Cardiac fibroblast (primary cell): Measurements from ENCODE around the gene INO80E.

ENCODE experiments used
- DNase-seq, 2 donors: peaks; one replicate each; pipeline versions ENCODE4 v3.0.0 to v3.0.0-alpha.2; 2010; ENCODE audit warnings: low read depth in 2 of 2
- H3K4me3 ChIP-seq, 2 donors: replicated peaks in 1 of 2; 1 replicate in 1 of 2; 2 replicates in 1 of 2; pipeline ENCODE4 v1.5.1; 2011; ENCODE audit warnings: low read depth in 2 of 2, low read length in 2 of 2, mild to moderate bottlenecking in 2 of 2, moderate library complexity in 1 of 2
- CTCF ChIP-seq: IDR thresholded peaks from one replicate; pipeline ENCODE4 v1.5.1; 2011; ENCODE audit warnings: low read depth, mild to moderate bottlenecking, low read length, inconsistent platforms

The INO80E gene

GRCh38 chr16:29984764-29985147 is 11.3 kb upstream of the INO80E start:
- DNase-seq: no peak
- no peak for TF ChIP-seq CTCF
- no peak overlapping the region for H3K4me3 ChIP-seq

GRCh38 chr16:29985271-29985811 is 10.7 kb upstream of the INO80E start:
- H3K4me3 ChIP-seq: no peak overlapping the region
- no peak for TF ChIP-seq CTCF
- no peak for DNase-seq

- DNase-seq: no peak
- no peak for TF ChIP-seq CTCF
- no peak overlapping the region for H3K4me3 ChIP-seq
These were observed 9.8 kb upstream of the INO80E start for GRCh38 chr16:29986231-29986630.

- no peak overlapping the region for H3K4me3 ChIP-seq
- DNase-seq: no peak
- no peak for TF ChIP-seq CTCF
These were observed 9.1 kb upstream of the INO80E start for GRCh38 chr16:29986931-29987330.

- DNase-seq: no peak
- no peak overlapping the region for H3K4me3 ChIP-seq
- TF ChIP-seq CTCF: no peak
These were observed 8.5 kb upstream of the INO80E start for GRCh38 chr16:29987371-29988085.

GRCh38 chr16:29988346-29989075 is 7.5 kb upstream of the INO80E start:
- TF ChIP-seq CTCF: no peak
- H3K4me3 ChIP-seq: no peak overlapping the region
- no peak for DNase-seq
